ENCODE data around the gene ANKRD52. TPM values are rescaled to one million over a fixed set of nuclear protein-coding genes. Genes with fewer than 3 reads are reported as not detected.

Gene ANKRD52
- total RNA-seq, 2 donors from 2014 or later = 24.6 to 34.5 TPM

DNA sequence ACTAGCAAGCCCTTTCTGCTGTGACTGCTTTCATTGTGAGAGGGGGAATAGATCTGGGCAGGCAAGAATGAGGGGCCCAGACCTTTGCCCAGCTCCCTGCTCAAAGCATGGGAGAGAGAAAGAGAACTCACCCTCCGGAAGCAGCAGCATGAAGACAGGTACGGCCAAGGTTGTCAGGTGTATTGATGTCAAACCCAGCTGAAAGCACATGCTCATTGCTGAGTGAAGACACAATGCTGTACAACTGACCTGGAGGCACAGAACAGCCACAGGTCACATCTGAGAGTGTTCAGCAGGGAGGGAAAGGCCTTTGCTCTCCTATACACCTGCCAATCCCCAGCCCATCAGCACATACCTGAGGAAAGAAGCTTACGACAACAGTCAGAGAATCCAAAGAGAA is 5.5 kb downstream of the ANKRD52 start:
- intact Hi-C loops (cut with DNase I) = no loop called here
- DNase-seq (ENCODE audit: low spot score) = no peak

DNA sequence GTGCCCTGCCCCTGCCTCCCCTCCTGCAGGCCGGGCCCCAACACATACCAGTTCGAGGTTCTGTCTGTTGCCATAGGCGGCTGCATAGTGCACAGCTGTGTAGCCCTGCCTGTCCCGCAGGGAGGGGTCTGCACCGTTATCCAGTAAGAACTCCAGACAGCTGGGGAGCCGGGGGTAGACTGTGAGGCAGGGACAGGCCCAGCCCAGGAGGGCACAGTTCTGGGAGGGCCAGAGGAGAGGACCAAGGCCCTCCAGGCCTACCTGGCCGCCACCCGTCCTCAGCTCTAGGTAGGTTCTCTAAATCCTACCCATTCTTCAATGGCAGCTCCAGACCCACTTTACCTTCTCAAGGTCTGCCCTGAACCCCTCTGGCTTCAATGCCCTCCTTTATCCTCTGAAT is 9.5 kb downstream of the ANKRD52 start:
- no peak for DNase-seq (ENCODE audit: low spot score)
- intact Hi-C loops (cut with DNase I) = no loop called here

DNA sequence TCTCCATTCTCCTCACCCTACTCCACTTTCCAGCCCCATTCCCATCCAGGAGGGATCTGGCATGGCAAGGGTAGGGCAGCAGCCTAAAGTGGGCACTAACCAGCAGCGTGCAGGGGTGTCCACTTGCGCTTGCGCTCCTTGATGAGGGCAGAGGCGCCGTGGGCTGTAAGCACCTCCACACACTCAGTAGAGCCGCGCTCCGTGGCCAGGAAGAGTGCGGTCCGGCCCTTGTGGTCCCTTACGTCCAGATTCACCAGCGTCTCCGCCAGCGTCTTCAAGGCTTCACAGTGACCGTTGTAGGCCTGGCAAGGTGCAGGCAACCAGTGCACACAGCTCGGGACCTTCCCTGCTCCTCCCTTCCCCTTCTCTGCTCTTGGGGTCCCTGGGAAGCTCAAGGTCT is 10.3 kb downstream of the ANKRD52 start:
- no peak for DNase-seq (ENCODE audit: low spot score)
- intact Hi-C loops (cut with DNase I) = no loop called here

DNA sequence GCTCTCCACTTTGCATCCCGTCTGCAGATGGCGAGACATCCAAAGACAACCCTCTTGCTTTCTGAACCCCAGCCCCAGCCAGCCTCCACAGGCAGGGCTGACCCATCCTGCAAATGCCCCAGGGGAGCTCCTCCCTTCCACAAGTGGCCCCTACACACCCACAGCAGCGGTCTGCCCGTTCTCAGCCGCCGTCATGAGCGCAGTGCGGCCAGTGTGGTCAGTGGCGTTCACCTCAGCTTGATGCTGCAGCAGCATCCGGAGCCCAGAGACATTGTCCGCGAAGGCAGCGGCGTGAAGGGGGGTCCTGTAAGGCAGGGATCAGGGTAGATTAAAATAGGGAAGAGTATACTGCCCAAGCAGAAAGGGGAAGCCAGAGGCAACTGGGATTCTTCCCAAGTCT is 13.7 kb downstream of the ANKRD52 start:
- intact Hi-C loops (cut with DNase I) = no loop called here
- DNase-seq (ENCODE audit: low spot score) = no peak

DNA sequence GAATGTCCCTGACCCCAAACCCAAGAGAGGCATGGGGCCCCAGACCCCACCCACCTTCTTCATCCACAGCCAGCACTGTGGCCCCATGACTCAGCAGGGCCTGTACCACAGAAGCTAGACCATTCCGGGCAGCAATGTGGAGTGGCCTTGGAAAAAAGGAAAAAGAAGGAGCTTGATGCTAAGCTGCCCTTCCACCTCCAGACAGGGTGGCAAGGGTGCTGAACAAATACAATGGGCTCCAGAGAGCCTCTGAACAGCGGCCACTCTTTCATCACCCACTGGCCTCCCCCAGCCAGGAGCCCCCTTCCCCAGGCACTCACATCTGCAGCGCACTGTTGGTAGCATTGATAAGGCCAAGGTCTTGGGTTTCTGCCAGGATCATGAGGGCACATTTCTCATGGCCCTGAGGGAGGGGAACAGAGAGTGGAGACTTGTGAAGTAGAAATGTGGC is 14.4 kb downstream of the ANKRD52 start:
- intact Hi-C loops (cut with DNase I) = no loop called here
- no peak for DNase-seq (ENCODE audit: low spot score)

DNA sequence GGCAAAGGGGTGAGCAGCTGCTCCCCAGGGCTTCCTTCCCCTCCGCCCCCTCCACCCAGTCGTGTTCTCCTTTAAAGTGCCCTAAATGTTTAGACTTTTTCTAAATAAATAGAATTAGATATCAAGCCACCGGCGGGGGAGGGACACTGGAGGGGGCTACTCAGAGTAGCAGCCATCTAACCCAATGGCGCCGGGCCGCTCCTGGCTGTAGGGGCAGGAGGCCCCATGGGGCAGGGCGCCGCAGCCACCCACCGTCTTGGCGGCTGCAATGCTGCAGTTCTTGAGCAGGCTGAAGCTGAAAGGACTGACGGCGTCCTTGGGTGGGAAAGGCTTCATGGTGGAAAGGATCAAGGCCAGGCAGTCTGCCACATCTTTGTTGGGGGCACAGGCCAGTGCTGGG is 15.2 kb downstream of the ANKRD52 start:
- intact Hi-C loops (cut with DNase I) = no loop called here
- no peak for DNase-seq (ENCODE audit: low spot score)

DNA sequence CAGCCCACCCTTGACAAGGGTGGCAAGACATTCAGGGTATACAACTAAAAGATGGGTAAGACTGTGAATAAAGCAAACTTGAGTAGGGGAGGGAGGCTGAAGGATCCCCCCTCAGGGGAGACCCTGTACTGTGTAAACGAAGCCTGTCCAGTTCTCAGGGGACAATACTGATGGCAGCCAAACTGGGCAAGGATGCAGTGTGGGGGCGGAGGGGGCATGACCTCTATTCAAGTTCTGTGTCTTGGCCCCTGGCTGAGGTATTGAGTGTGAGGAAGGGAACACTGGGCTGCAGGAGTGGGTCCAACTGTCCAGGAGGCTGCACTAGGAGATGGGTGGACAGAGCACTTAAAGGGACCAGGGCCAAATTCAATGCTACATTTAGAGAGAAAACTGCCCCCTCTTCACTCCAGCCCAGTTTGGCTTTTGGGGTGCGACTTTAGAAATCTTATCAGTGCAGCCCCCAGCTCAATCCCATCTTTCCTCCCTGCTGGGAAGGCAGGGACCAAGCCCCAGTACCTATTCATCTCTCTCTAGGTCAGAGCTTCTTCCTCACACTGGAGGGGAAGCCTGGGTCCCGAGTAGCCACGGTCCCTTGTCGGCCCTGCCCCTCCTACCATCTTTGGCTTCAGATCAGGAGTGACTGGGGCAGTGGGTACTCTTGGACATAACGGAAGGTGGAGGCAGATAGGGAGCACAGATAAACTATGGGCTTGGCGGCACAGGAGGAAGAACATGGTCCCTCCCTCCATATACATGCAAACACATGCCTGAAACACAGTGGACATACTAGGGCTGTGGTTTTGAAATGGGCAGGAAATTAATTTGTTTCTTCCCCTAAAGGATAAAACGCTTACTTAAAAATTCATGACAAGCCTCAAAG is 16.5 kb downstream of the ANKRD52 start:
- intact Hi-C loops (cut with DNase I) = no loop called here
- no peak for DNase-seq (ENCODE audit: low spot score)

DNA sequence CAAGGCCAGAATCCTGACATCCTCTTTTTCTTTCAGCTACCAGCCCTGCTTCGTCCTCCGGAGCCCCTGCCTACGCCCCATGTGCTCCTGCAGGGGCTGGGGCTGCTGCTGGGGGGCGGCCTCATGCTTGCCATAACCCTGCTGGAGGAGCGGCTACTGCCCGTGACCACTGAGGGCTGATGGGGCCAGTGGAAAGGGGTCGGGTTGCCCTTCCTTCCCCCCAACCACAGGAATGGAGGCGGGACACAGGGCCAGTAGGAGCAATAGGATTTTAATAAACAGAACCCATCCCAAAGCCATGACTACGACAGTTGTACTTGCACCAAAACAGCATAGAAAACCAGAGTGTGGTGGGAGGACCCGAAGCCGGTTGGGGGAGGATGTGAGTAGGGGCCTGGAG is 20.6 kb downstream of the ANKRD52 start:
- DNase-seq (ENCODE audit: low spot score) = no peak
- intact Hi-C loops (cut with DNase I) = no loop called here

DNA sequence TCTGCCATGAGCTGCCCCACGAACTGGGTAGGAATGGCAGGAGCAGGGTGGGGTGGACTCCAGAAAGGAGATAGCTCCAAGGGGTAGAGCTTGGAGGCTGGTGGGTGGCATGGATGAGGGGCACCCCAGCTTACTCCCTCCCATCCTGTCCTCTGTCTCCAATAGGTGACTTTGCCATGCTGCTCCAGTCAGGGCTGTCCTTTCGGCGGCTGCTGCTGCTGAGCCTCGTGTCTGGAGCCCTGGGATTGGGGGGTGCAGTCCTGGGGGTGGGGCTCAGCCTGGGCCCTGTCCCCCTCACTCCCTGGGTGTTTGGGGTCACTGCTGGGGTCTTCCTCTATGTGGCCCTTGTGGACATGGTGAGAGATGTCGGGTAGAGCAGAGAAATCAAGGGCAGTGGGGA is 21.2 kb downstream of the ANKRD52 start:
- DNase-seq (ENCODE audit: low spot score) = no peak
- intact Hi-C loops (cut with DNase I) = no loop called here

DNA sequence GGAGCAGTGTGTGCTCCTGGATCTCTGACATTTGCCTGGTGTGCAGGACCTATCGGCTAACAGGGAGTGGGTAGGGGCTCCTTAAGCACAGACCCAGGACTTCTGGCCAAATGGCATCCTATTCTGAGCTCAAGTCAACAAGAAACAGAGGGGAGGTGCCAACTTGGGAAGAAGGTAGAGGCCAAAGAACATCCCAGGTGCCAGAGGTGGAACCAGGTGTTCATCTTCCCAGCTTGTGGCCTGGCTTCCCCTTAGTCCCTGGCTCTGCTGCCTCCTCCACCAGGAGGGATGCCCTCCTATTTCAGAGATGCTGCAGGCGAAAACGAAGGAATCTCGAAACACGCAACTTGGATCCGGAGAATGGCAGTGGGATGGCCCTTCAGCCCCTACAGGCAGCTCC is 22.1 kb downstream of the ANKRD52 start:
- intact Hi-C loops (cut with DNase I) = no loop called here
- DNase-seq (ENCODE audit: low spot score) = no peak

DNA sequence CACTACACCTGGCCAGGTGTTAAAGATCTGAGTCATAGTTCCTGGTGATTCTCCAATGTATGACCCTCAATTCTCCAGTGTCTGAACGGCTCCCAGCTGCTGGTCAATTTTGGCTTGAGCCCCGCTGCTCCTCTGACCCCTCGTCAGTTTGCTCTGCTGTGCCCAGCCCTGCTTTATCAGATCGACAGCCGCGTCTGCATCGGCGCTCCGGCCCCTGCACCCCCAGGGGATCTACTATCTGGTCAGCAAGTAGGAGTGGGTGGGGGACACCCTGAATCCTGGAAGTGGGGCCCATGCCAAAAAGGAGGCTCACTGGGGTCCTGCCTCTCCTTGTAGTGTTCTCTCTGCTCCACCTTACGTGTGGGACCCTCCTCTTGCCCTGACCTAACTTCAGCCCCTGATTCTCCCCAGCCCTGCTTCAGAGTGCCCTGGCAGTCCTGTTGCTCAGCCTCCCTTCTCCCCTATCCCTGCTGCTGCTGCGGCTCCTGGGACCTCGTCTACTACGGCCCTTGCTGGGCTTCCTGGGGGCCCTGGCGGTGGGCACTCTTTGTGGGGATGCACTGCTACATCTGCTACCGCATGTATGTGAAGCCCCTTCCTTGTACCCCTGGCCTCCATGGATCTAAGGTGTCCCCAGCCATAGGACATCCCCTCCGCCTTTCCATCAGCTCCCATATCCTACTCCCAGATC is 23.3 kb downstream of the ANKRD52 start:
- intact Hi-C loops (cut with DNase I) = no loop called here
- DNase-seq (ENCODE audit: low spot score) = no peak

DNA sequence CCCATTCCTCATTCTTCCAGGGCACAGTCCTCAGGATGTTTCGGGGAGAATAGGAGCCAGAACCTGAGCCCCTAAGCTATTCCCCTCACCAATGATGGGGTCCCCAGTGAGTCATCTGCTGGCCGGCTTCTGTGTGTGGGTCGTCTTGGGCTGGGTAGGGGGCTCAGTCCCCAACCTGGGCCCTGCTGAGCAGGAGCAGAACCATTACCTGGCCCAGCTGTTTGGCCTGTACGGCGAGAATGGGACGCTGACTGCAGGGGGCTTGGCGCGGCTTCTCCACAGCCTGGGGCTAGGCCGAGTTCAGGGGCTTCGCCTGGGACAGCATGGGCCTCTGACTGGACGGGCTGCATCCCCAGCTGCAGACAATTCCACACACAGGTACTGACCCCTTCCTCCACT is 27.0 kb downstream of the ANKRD52 start:
- DNase-seq (ENCODE audit: low spot score) = no peak
- intact Hi-C loops (cut with DNase I) = no loop called here

DNA sequence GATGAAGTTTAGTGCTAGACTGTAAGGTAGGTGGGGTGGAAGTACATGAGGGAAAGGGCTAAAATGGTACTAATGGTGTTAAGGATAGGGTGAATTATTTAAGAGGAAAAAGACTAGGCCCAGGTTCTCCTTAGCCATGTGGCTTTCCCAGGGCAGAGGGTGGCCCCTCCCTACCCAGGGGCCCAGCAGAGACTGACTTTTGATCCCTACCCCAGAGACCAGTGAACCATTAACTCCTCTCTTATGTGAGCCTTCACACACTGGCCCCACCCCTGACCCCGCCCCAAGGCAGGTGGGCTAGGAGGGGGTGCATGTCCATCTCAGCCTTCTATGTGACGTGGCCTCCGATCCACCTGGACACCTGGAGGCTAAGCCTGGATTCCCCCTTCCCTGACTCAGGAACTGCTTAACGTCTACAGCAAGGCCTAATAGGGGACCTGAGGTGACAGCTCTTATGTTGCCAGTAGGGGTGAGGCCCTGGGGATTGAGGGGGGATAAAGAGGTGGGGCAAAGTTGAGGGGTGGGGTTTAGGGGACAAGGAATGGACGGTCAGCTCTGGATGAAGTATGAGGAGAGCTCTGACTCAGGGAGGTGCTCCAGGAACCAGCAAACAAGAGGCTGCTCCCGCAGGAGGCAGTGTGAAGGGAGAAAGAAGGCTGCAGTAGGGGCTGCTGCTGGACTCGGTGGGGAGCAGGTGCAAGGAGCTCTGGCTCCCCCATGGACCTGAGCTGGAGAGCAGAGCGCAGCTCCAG is 27.6 kb downstream of the ANKRD52 start:
- intact Hi-C loops (cut with DNase I) = no loop called here
- no peak for DNase-seq (ENCODE audit: low spot score)

DNA sequence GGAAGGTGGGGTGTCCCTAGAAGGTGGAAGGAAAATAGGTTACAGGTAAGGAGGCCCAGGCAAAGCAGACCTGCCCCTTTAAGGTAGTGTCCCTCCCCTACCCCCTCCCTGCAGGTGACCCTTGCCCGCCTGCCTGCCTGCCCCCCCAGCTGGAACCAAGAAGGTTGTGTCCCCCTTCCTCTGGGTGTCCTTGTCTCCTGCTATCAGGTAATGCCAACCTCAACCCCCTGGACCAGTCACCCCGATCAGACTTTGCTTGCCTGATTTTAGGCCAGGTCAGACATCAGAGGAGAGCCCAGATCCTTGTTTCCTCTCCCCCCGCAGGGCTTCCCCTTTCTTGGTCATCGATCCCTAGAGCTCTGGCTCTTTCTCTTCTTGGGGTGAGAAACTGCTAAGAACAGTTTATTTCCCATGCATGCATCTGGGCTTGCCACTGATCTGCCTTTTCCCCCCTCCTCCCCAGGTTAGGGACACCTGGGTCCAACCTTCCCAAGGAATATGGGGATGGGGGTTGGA is 28.2 kb downstream of the ANKRD52 start, which contains the start of gene SLC39A5:
Gene SLC39A5, plus strand, starts transcription at position 136 of the 516 bp plus-strand sequence. CDS start 1,224 bp downstream, outside the sequence.
- intact Hi-C loops (cut with DNase I) = no loop called here
- no peak for DNase-seq (ENCODE audit: low spot score)

DNA sequence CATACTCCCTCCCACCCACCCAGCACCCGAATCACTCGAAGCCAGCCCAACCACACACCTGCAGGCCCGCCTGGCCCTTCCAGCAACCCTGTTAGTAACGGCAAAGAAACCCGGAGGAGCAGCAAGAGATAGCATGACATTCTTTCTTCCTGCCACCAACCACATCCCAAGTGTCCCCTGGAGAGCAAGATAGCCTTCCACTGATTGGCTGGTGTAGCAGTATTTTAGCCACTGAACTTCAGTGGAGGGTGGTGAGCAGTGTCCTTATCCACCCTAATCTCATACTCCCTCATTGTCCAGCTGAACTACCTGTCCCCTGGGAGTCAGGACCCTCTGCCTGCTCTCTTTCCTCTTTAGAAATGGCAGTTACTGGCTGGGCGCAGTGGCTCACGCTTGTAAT is 29.1 kb downstream of the ANKRD52 start:
- DNase-seq (ENCODE audit: low spot score) = no peak
- intact Hi-C loops (cut with DNase I) = no loop called here

DNA sequence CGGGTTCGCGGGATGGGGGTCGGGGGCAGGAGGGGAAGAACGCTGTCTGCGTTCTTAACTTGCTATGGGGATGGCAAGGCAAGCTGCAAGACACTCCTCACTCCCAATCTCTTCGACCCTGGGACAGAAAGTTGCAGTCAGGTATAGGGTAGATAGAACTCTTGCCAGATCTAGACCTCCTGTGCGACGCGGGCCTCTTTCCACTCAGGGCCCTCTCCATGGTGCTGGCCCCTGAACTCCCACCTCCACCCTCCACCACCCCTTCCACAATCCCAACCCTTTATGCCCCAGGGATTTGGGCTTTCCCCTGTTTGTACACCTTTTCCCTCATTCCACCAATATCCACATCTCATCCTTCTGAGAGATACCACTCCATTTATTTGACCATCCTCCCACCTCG is 33.2 kb downstream of the ANKRD52 start:
- DNase-seq (ENCODE audit: low spot score) = no peak
- intact Hi-C loops (cut with DNase I) = loop anchor here in 1 of 2 donors (2.0 kb wide), 1 partner anchor 32 kb away; no protein-coding TSS in a partner anchor

DNA sequence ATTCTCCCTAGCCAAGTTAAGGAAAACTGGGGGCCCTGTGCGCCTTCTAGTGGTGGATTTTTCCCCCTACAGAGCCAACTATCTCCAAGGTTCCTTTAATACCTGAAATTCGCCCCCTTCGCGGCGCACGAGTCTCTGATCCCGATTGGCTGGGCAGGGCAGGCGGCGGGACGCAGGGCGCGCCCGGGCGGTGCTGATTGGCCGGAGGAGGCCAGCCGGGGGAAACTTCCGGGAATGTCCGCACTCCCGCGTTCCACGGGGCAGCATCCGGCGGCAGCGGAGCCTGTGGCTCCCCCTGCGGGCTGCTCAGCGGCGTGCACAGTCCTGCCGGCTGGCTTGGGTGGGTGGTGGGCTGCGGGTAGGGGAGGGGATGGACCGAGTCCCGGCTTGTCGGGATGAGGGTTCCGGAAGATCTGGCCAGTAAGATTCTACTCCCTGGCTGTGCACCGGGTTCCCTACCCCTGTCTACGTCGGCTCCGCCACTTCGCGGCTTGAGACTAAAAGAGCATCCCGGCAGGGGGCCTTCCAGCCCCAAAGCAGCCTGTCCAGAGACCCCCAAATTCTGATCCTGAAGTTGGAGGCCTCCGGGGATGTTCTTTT is 34.0 kb downstream of the ANKRD52 start, which contains the start of gene NABP2:
Gene NABP2, plus strand, starts transcription at position 241 of the 600 bp plus-strand sequence. CDS start 515 bp downstream, outside the sequence.
- intact Hi-C loops (cut with DNase I) = loop anchor here in 1 of 2 donors (2.0 kb wide), 1 partner anchor 31 kb away; no protein-coding TSS in a partner anchor
- DNase-seq (ENCODE audit: low spot score) = peak; percentile 99

DNA sequence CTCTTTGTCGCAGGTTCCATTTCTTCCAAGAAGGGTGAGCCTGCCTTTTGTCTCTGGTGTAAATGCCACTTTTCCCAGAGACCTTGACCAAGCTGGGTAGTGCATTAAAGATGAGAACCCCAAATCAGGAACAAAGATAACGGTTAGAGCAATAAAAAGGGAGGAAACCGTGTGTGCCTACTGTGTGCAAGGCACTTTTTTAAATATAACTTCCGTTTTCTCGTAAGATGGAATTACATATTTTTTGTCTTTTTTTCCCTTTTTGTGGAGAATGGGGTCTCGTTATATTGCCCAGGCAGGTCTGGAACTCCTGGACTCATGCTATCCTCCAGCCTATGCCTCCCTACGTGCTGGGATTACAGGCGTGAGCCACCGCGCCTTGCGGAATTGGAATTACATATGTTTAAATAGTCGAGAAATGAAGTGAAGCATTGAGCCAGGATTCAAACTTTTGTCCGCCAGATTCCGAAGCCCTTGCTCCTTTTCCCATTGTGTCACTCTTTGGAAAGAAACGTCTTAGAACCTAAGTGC is 34.5 kb downstream of the ANKRD52 start:
- intact Hi-C loops (cut with DNase I) = loop anchor here (2.0 kb wide), 2 partner anchors 31 to 33 kb away; no protein-coding TSS in a partner anchor
- DNase-seq (ENCODE audit: low spot score) = no peak

DNA sequence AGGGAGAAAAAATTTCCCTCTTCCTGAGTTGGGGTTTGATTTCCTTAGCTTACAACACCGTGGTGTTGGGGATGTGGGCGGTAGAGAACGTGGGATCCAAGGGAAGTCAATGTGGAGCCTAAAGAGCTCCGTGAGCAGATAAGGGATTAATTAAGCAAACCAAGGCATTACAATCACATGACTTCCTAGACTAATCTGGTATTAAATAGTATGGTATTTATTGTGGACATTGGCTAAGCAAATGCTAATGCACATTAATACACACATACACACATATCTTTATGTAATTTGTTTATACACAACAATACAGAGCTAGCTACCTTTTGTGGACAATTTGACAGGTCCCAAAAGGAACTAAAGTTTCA is 35.7 kb downstream of the ANKRD52 start:
- no peak for DNase-seq (ENCODE audit: low spot score)
- intact Hi-C loops (cut with DNase I) = loop anchor here in 1 of 2 donors (2.0 kb wide), 1 partner anchor 32 kb away; no protein-coding TSS in a partner anchor

Measured in posterior vena cava (tissue), 2 donors.